Neural cell (in vitro differentiated cells): ENCODE measurements around the gene PRKAR1B.

Experiments used
- CTCF ChIP-seq: fragments of 450-650 bp; IDR thresholded peaks from 2 replicates; pipeline ENCODE4 v1.5.1; 2014; ENCODE audit warnings: antibody characterized with exemption, mild to moderate bottlenecking, moderate library complexity; ENCODE audit not compliant: poor library complexity, severe bottlenecking
- EZH2 ChIP-seq: fragments of 200-600, 300-800 bp; shearing (Covaris generic), sonication (generic); IDR thresholded peaks from 2 replicates; pipeline ENCODE4 v1.6.1; 2014; ENCODE audit warnings: antibody characterized with exemption, low read length, borderline replicate concordance, mild to moderate bottlenecking; ENCODE audit not compliant: insufficient read depth, poor library complexity, severe bottlenecking
- POLR2AphosphoS5 ChIP-seq: IDR thresholded peaks from 2 replicates; pipeline ENCODE4 v1.6.1; 2012
- SMC3 ChIP-seq: fragments of 450-650 bp; conservative IDR thresholded peaks from 2 replicates; pipeline ENCODE4 v1.6.1; 2014; ENCODE audit warnings: antibody characterized with exemption, mild to moderate bottlenecking, moderate library complexity; ENCODE audit not compliant: poor library complexity

- TF ChIP-seq EZH2, result no peak
- no peak for TF ChIP-seq CTCF
- no peak for TF ChIP-seq SMC3
- no peak for TF ChIP-seq POLR2AphosphoS5
These were observed 217.5 kb downstream of the PRKAR1B start for GRCh38 chr7:509426-510130.
